HepG2 (cell line): Measurements from ENCODE around the gene ZNF74. TPM values are rescaled to one million over a fixed set of nuclear protein-coding genes. Genes with fewer than 3 reads are reported as not detected.

Experiments
- ARNT2 ChIP-seq: sonication (generic); formaldehyde crosslinking; IDR thresholded peaks from 2 replicates; pipeline ENCODE4 v1.8.0; 2022; ENCODE audit warnings: mild to moderate bottlenecking, low read depth, missing genetic modification reagents, moderate library complexity
- GFI1 ChIP-seq: sonication (generic); formaldehyde crosslinking; IDR thresholded peaks from 2 replicates; pipeline ENCODE4 v1.5.0; 2020; ENCODE audit warnings: missing genetic modification reagents, mild to moderate bottlenecking, borderline replicate concordance
- GMEB2 ChIP-seq: IDR thresholded peaks from 2 replicates; pipeline ENCODE4 v1.6.1; 2016; ENCODE audit warnings: missing biosample characterization, missing genetic modification reagents, low read depth
- HDAC1 ChIP-seq: sonication (generic); formaldehyde crosslinking; IDR thresholded peaks from 2 replicates; pipeline ENCODE4 v1.5.1; 2020; ENCODE audit warnings: mild to moderate bottlenecking, missing genetic modification reagents
- HDAC2 ChIP-seq: sonication (generic); formaldehyde crosslinking; IDR thresholded peaks from 2 replicates; pipeline ENCODE4 v1.4.0; 2020; ENCODE audit warnings: missing genetic modification reagents
- KMT2A ChIP-seq: sonication (generic); formaldehyde crosslinking; IDR thresholded peaks from 2 replicates; pipeline ENCODE4 v1.4.0; 2020; ENCODE audit warnings: missing genetic modification reagents
- NCOA2 ChIP-seq: sonication (generic); formaldehyde crosslinking; IDR thresholded peaks from 2 replicates; pipeline ENCODE4 v1.8.0; 2022; ENCODE audit warnings: inconsistent platforms
- NR2C2 ChIP-seq: sonication (generic); formaldehyde crosslinking; IDR thresholded peaks from 2 replicates; pipeline ENCODE4 v1.4.0; 2020; ENCODE audit warnings: missing genetic modification reagents, mild to moderate bottlenecking, moderate library complexity, borderline replicate concordance
- POLR2AphosphoS5 ChIP-seq: IDR thresholded peaks from 2 replicates; pipeline ENCODE4 v1.6.1; 2012; ENCODE audit warnings: low read depth, low read length
- REPIN1 ChIP-seq: sonication (generic); formaldehyde crosslinking; IDR thresholded peaks from 2 replicates; pipeline ENCODE4 v1.8.0; 2022; ENCODE audit warnings: missing genetic modification reagents, low read depth, mild to moderate bottlenecking, borderline replicate concordance
- SATB2 ChIP-seq: sonication (generic); formaldehyde crosslinking; IDR thresholded peaks from 2 replicates; pipeline ENCODE4 v1.5.0; 2020; ENCODE audit warnings: missing genetic modification reagents
- ZBTB38 ChIP-seq: sonication (generic); formaldehyde crosslinking; IDR thresholded peaks from 2 replicates; pipeline ENCODE4 v1.5.1; 2020; ENCODE audit warnings: mild to moderate bottlenecking, missing genetic modification reagents
- ZC3H13 ChIP-seq: sonication (generic); formaldehyde crosslinking; IDR thresholded peaks from 2 replicates; pipeline ENCODE4 v1.8.1; 2023; ENCODE audit warnings: mild to moderate bottlenecking, missing genetic modification reagents, moderate library complexity
- ZNF224 ChIP-seq: sonication (generic); formaldehyde crosslinking; IDR thresholded peaks from 2 replicates; pipeline ENCODE4 v1.5.0; 2020; ENCODE audit warnings: mild to moderate bottlenecking, missing genetic modification reagents
- ZNF276 ChIP-seq: sonication (generic); formaldehyde crosslinking; IDR thresholded peaks from 2 replicates; pipeline ENCODE4 v1.4.0; 2020; ENCODE audit warnings: mild to moderate bottlenecking, low read depth, missing genetic modification reagents
- ZNF33B ChIP-seq: sonication (generic); formaldehyde crosslinking; IDR thresholded peaks from 2 replicates; pipeline ENCODE4 v1.5.1; 2020; ENCODE audit warnings: mild to moderate bottlenecking, missing genetic modification reagents
- ZNF468 ChIP-seq: sonication (generic); formaldehyde crosslinking; IDR thresholded peaks from 2 replicates; pipeline ENCODE4 v1.8.0; 2022; ENCODE audit warnings: mild to moderate bottlenecking, moderate library complexity, missing genetic modification reagents
- ZNF563 ChIP-seq: sonication (generic); formaldehyde crosslinking; IDR thresholded peaks from 2 replicates; pipeline ENCODE4 v1.8.0; 2022; ENCODE audit warnings: mild to moderate bottlenecking, moderate library complexity, missing genetic modification reagents
- ZNF670 ChIP-seq: sonication (generic); formaldehyde crosslinking; IDR thresholded peaks from 2 replicates; pipeline ENCODE4 v1.8.0; 2022; ENCODE audit warnings: mild to moderate bottlenecking, missing genetic modification reagents, borderline replicate concordance
- ZNF740 ChIP-seq: sonication (generic); formaldehyde crosslinking; IDR thresholded peaks from 2 replicates; pipeline ENCODE4 v1.4.0; 2020; ENCODE audit warnings: missing genetic modification reagents
- polyA plus RNA-seq, 8 experiments: library from polyadenylated mRNA; depleted of rRNA in 3 of 8; stranded (reverse) in 7 of 8; unstranded in 1 of 8; fragments of >200 nt; fragmentation: Illumina TruSeq in 4 of 8; extraction: Trizol in 4 of 8; gene quantifications; 2 replicates each; pipeline versions ENCODE4 v1.2.1 to v1.2.3, GENCODE V29; 2011 to 2016; ENCODE audit warnings: low read depth in 4 of 8, missing spikeins in 1 of 8, mixed read lengths in 1 of 8; ENCODE audit not compliant: insufficient read depth in 1 of 8
- total RNA-seq, 5 experiments: library from RNA; depleted of rRNA; stranded (reverse); fragments of >200 nt; fragmentation: Illumina TruSeq; extraction: Trizol; gene quantifications; 2 replicates each; pipeline ENCODE4 v1.2.3, GENCODE V29; 2016; ENCODE audit warnings: low read depth in 1 of 5
- TF ChIP-seq, protein P1 (sequence below): sonication (generic); formaldehyde crosslinking; conservative IDR thresholded peaks from 2 replicates; pipeline ENCODE4 v1.8.0; 2022; ENCODE audit warnings: mild to moderate bottlenecking, moderate library complexity, missing genetic modification reagents
- TF ChIP-seq, protein P2 (sequence below): sonication (generic); formaldehyde crosslinking; IDR thresholded peaks from 2 replicates; pipeline ENCODE4 v1.5.1; 2020; ENCODE audit warnings: missing genetic modification reagents, mild to moderate bottlenecking, borderline replicate concordance

Gene ZNF74
- total and polyA plus RNA-seq, 2 of the 13 experiments (the other 11 are each of a cell fraction or from before 2014, with no cell fraction given), result 6.3 to 9.1 TPM

GRCh38 chr22:20393705-20394476 lies at the start of gene ZNF74 (continued):
- TF ChIP-seq ZNF276 (CRISPR knock-in tag) (0 out of 2 replicates have a peak, but pooled peaks have one; percentile 16), GMEB2 (CRISPR knock-in tag) (peak; percentile 82), ARNT2 (CRISPR knock-in tag) (peak; percentile 9; the same call in 1 of the 2 replicates), GFI1 (peak; percentile 54; the same call in 1 of the 2 replicates), HDAC1 (CRISPR knock-in tag) (peak; percentile 85), REPIN1 (CRISPR knock-in tag) (peak; percentile 45; the same call in 1 of the 2 replicates), ZNF563 (CRISPR knock-in tag) (peak; percentile 37; the same call in 1 of the 2 replicates), ZNF33B (CRISPR knock-in tag) (0 out of 2 replicates have a peak, but pooled peaks have one; percentile 68), POLR2AphosphoS5 (peak; percentile 64), ZC3H13 (CRISPR knock-in tag) (0 out of 2 replicates have a peak, but pooled peaks have one; percentile 45), SATB2 (0 out of 2 replicates have a peak, but pooled peaks have one; percentile 43), ZNF224 (no peak), ZNF740 (CRISPR knock-in tag) (0 out of 2 replicates have a peak, but pooled peaks have one; percentile 40), HDAC2 (CRISPR knock-in tag) (0 out of 2 replicates have a peak, but pooled peaks have one; percentile 14), NR2C2 (CRISPR knock-in tag) (0 out of 2 replicates have a peak, but pooled peaks have one; percentile 26), KMT2A (CRISPR knock-in tag) (peak; percentile 81), ZNF468 (CRISPR knock-in tag) (peak; percentile 72; the same call in 1 of the 2 replicates), ZNF670 (CRISPR knock-in tag) (0 out of 2 replicates have a peak, but pooled peaks have one; percentile 39), NCOA2 (CRISPR knock-in tag) (no peak), ZBTB38 (CRISPR knock-in tag) (peak; percentile 52; the same call in 1 of the 2 replicates)
- TF ChIP-seq, protein P1, sequence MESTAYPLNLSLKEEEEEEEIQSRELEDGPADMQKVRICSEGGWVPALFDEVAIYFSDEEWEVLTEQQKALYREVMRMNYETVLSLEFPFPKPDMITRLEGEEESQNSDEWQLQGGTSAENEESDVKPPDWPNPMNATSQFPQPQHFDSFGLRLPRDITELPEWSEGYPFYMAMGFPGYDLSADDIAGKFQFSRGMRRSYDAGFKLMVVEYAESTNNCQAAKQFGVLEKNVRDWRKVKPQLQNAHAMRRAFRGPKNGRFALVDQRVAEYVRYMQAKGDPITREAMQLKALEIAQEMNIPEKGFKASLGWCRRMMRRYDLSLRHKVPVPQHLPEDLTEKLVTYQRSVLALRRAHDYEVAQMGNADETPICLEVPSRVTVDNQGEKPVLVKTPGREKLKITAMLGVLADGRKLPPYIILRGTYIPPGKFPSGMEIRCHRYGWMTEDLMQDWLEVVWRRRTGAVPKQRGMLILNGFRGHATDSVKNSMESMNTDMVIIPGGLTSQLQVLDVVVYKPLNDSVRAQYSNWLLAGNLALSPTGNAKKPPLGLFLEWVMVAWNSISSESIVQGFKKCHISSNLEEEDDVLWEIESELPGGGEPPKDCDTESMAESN (CRISPR knock-in tag), result peak; percentile 68; the same call in 1 of the 2 replicates
- TF ChIP-seq, protein P2, sequence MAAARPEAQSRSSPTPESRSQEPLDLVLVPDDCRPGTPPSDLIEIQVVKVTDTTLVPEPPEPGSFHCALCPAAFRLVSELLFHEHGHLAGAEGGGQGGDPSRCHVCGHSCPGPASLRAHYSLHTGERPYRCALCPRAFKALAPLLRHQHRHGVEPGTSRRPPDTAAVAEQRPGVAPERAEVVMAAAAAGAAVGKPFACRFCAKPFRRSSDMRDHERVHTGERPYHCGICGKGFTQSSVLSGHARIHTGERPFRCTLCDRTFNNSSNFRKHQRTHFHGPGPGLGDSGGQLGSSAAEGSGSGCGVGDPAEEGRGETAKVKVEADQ, result 0 out of 2 replicates have a peak, but pooled peaks have one; percentile 42
